ENCODE results near the gene IGF2BP3.

DNA sequence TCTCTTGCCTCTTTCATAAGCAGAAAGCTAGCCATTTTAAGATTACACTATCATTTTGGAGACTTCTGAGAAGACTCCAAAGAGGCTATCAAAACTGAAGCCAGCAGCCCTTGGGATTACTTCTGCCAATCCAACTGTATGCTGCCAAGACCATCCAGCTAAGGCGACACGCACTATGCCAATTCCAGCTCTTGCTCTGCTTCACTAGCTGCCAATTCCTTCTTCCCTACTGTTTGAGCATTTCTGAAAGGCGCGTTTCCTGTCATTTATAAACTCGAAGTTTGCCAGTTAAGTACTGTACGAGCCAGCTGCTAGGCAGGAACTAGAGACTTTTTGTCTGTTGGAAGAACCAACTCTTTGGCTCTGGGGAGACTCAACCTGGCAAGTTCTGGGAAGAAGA lies 134.7 kb downstream of the IGF2BP3 start:
- TF ChIP-seq, protein P1, sequence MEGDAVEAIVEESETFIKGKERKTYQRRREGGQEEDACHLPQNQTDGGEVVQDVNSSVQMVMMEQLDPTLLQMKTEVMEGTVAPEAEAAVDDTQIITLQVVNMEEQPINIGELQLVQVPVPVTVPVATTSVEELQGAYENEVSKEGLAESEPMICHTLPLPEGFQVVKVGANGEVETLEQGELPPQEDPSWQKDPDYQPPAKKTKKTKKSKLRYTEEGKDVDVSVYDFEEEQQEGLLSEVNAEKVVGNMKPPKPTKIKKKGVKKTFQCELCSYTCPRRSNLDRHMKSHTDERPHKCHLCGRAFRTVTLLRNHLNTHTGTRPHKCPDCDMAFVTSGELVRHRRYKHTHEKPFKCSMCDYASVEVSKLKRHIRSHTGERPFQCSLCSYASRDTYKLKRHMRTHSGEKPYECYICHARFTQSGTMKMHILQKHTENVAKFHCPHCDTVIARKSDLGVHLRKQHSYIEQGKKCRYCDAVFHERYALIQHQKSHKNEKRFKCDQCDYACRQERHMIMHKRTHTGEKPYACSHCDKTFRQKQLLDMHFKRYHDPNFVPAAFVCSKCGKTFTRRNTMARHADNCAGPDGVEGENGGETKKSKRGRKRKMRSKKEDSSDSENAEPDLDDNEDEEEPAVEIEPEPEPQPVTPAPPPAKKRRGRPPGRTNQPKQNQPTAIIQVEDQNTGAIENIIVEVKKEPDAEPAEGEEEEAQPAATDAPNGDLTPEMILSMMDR (IDR thresholded peaks at IDR 0.05 in 8 of 11, conservative IDR thresholded peaks at IDR 0.05 in 3 of 11): no peak
- TF ChIP-seq POLR2AphosphoS5 (IDR thresholded peaks at IDR 0.05): no peak
- no peak for TF ChIP-seq POLR2A (IDR thresholded peaks at IDR 0.05)

Data from spleen (tissue), 7 donors.